ENCODE data around the gene LRIG2.

GRCh38 chr1:113096493-113096892 lies 23.5 kb downstream of the LRIG2 start:
- TF ChIP-seq CTCF (IDR thresholded peaks at IDR 0.05; ENCODE audit: insufficient read depth, low read length, poor library complexity, severe bottlenecking) (no peak), EZH2phosphoT487 (conservative IDR thresholded peaks at IDR 0.05; ENCODE audit: low read length) (no peak)
